Measurements from ENCODE around the gene SLITRK2. TPM values are rescaled to one million over a fixed set of nuclear protein-coding genes. Genes with fewer than 3 reads are reported as not detected.

SLITRK2 gene
- total and polyA plus RNA-seq, 10 of the 15 experiments (the other 5 are each of a cell fraction or from before 2014, with no cell fraction given) = not detected

DNA sequence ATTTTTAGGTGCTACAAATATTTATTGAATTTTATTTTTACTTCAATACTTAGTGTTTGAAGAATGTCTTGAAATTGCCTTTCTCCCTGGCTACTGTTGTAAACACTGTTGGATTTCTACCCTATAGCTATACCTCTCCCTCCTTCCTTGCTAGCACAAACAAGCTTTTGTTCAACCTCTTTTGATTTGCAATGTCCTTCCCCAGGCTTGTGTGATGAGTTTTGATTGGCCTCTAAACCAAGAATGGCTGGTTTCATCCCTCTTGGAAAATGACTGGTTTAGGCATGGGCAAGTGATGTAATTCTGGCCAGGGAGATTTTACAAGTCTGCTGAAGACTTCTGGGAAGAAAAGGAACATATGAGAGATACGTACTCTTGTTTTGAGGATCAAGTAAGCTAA, 25.3 kb upstream of the SLITRK2 start (continued):
- TF ChIP-seq, protein P1, sequence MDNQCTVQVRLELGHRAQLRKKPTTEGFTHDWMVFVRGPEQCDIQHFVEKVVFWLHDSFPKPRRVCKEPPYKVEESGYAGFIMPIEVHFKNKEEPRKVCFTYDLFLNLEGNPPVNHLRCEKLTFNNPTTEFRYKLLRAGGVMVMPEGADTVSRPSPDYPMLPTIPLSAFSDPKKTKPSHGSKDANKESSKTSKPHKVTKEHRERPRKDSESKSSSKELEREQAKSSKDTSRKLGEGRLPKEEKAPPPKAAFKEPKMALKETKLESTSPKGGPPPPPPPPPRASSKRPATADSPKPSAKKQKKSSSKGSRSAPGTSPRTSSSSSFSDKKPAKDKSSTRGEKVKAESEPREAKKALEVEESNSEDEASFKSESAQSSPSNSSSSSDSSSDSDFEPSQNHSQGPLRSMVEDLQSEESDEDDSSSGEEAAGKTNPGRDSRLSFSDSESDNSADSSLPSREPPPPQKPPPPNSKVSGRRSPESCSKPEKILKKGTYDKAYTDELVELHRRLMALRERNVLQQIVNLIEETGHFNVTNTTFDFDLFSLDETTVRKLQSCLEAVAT (IDR thresholded peaks at IDR 0.05) = no peak
- no peak for TF ChIP-seq EGR1 (IDR thresholded peaks at IDR 0.05; ENCODE audit: borderline replicate concordance in 1 of 2, low read depth in 2 of 2, low read length in 2 of 2)
- TF ChIP-seq SREBF1 (IDR thresholded peaks at IDR 0.05; ENCODE audit: low read length) = no peak
- no peak for TF ChIP-seq BMI1 (IDR thresholded peaks at IDR 0.05; ENCODE audit: borderline replicate concordance)
- no peak for TF ChIP-seq IKZF1 (conservative IDR thresholded peaks at IDR 0.05)
- TF ChIP-seq, protein P2, sequence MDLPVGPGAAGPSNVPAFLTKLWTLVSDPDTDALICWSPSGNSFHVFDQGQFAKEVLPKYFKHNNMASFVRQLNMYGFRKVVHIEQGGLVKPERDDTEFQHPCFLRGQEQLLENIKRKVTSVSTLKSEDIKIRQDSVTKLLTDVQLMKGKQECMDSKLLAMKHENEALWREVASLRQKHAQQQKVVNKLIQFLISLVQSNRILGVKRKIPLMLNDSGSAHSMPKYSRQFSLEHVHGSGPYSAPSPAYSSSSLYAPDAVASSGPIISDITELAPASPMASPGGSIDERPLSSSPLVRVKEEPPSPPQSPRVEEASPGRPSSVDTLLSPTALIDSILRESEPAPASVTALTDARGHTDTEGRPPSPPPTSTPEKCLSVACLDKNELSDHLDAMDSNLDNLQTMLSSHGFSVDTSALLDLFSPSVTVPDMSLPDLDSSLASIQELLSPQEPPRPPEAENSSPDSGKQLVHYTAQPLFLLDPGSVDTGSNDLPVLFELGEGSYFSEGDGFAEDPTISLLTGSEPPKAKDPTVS (IDR thresholded peaks at IDR 0.05; ENCODE audit: low read depth, low read length) = no peak

DNA sequence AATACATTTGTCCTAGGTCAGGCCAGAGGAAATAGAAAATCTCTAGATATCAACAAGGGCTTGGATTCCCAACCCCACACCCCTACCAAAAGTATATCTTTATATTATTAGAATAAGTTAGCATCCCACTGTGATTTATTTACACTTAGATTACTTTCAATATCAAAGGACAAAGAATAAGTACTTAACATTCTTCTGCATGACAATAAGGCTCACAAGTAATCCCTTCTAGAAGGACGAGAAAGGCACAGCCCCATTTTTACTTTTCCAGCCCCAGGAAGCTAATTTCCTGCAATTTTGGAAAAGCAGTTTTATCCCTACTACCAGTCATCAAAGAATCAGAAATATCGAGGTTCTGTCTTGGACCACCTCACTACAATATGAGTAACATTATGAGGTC, 14.1 kb upstream of the SLITRK2 start:
- Histone ChIP-seq H3K27me3 (replicated peaks in 1 of 2; ENCODE audit: control insufficient read depth in 2 of 2, insufficient read depth in 2 of 2, low read length in 1 of 2) (no peaks in the 10 kb centered on the region), H3K9ac (ENCODE audit: control insufficient read depth, insufficient read depth, low read length) (no peak overlapping the region), H3K9me3 (replicated peaks; ENCODE audit: control insufficient read depth, insufficient read depth, low read length) (no peaks in the 10 kb centered on the region), H4K20me1 (ENCODE audit: control insufficient read depth, insufficient read depth) (no peaks in the 10 kb centered on the region), H3K4me2 (ENCODE audit: control insufficient read depth, insufficient read depth) (no peak overlapping the region), H3K4me3 (no peak overlapping the region), H3K4me1 (ENCODE audit: control insufficient read depth, insufficient read depth, low read length) (no peaks in the 10 kb centered on the region), H3K36me3 (ENCODE audit: control insufficient read depth in 2 of 2, insufficient read depth in 2 of 2, low read length in 1 of 2) (no peaks in the 10 kb centered on the region), H3K79me2 (ENCODE audit: control insufficient read depth, insufficient read depth, low read length) (no peaks in the 10 kb centered on the region), H3K27ac (ENCODE audit: control insufficient read depth, insufficient read depth) (no peak overlapping the region), H2AFZ (ENCODE audit: control insufficient read depth, low read depth, low read length) (no peak overlapping the region)
- POLR2A ChIA-PET = no interaction called here
- ATAC-seq = no peak
- intact Hi-C loops (cut with micrococcal nuclease; ENCODE audit: unreplicated experiment) = no loop called here
- no TSS peak for BruUV-seq (replicated peaks)
- TF ChIP-seq TCF12 (IDR thresholded peaks at IDR 0.05; ENCODE audit: low read depth, low read length) = no peak
- TF ChIP-seq SIN3A (IDR thresholded peaks at IDR 0.05; ENCODE audit: low read depth, low read length) = no peak
- TF ChIP-seq, protein P3, sequence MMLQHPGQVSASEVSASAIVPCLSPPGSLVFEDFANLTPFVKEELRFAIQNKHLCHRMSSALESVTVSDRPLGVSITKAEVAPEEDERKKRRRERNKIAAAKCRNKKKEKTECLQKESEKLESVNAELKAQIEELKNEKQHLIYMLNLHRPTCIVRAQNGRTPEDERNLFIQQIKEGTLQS (IDR thresholded peaks at IDR 0.05; ENCODE audit: borderline replicate concordance, extremely low read depth, low read depth, low read length) = no peak
- TF ChIP-seq TAF1 (IDR thresholded peaks at IDR 0.05; ENCODE audit: borderline replicate concordance, low read depth, low read length) = no peak
- TF ChIP-seq, protein P4, sequence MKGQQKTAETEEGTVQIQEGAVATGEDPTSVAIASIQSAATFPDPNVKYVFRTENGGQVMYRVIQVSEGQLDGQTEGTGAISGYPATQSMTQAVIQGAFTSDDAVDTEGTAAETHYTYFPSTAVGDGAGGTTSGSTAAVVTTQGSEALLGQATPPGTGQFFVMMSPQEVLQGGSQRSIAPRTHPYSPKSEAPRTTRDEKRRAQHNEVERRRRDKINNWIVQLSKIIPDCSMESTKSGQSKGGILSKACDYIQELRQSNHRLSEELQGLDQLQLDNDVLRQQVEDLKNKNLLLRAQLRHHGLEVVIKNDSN (IDR thresholded peaks at IDR 0.05; ENCODE audit: borderline replicate concordance, extremely low read length, insufficient read depth, low read depth, low read length) = no peak
- TF ChIP-seq SUPT20H (IDR thresholded peaks at IDR 0.05; ENCODE audit: borderline replicate concordance, control insufficient read depth, low read depth, low read length) = no peak
- TF ChIP-seq SRF (IDR thresholded peaks at IDR 0.05; ENCODE audit: low read depth in 2 of 2, low read length in 2 of 2) = no peak
- TF ChIP-seq TARDBP (IDR thresholded peaks at IDR 0.05; ENCODE audit: borderline replicate concordance) = no peak
- TF ChIP-seq ASH2L (IDR thresholded peaks at IDR 0.05; ENCODE audit: borderline replicate concordance, low read depth) = no peak
- WGBS (ENCODE audit: insufficient coverage, insufficient replicate concordance, low lambda C conversion rate, missing lambda C conversion rate) = 2% methylated on average over 2 of the region's 2 CpGs
- CTCF ChIA-PET = no interaction called here
- in situ Hi-C loops (cut with MboI) = no loop called here
- FAIRE-seq = no peak
- DNase-seq (ENCODE audit: low read depth, low spot score) = no peak
- SMC1A ChIA-PET (ENCODE audit: uncharacterized antibody, unreplicated experiment) = interaction anchor here (1.0 kb wide), 1 partner anchor 14 kb away, joined by 3 read pairs; no protein-coding TSS in a partner anchor
- RAD21 ChIA-PET (ENCODE audit: unreplicated experiment) = no interaction called here
